Osteocyte (in vitro differentiated cells): ENCODE data around the gene GRK6. TPM values are rescaled to one million over a fixed set of nuclear protein-coding genes. Genes with fewer than 3 reads are reported as not detected.

Source experiments
- DNase-seq: peaks from one replicate; pipeline ENCODE4 v3.0.0; 2021; ENCODE audit warnings: mixed read lengths; ENCODE audit not compliant: unreplicated experiment; ENCODE audit errors: extremely low spot score
- H3K27ac Mint-ChIP-seq: one replicate; pipeline ENCODE4 v1.8.0; 2021; ENCODE audit warnings: mild to moderate bottlenecking, mixed read lengths; ENCODE audit not compliant: unreplicated experiment
- H3K27me3 Mint-ChIP-seq: one replicate; pipeline ENCODE4 v1.8.0; 2021; ENCODE audit warnings: mixed read lengths; ENCODE audit not compliant: unreplicated experiment
- H3K36me3 Mint-ChIP-seq: one replicate; pipeline ENCODE4 v1.8.0; 2021; ENCODE audit warnings: mixed read lengths; ENCODE audit not compliant: unreplicated experiment
- H3K4me1 Mint-ChIP-seq: one replicate; pipeline ENCODE4 v1.8.0; 2021; ENCODE audit warnings: mixed read lengths; ENCODE audit not compliant: unreplicated experiment
- H3K4me3 Mint-ChIP-seq: one replicate; pipeline ENCODE4 v1.8.0; 2021; ENCODE audit warnings: mild to moderate bottlenecking, moderate library complexity, mixed read lengths; ENCODE audit not compliant: unreplicated experiment
- H3K9me3 Mint-ChIP-seq: one replicate; pipeline ENCODE4 v1.8.0; 2021; ENCODE audit warnings: mixed read lengths; ENCODE audit not compliant: unreplicated experiment
- CTCF ChIP-seq: fragments of 200-600 bp; sonication (generic); IDR thresholded peaks from 2 replicates; pipeline ENCODE4 v1.5.0; 2021; ENCODE audit warnings: antibody characterized with exemption, mild to moderate bottlenecking, moderate library complexity
- total RNA-seq: library from RNA; stranded (reverse); gene quantifications from 2 replicates; pipeline ENCODE4 v1.2.1, GENCODE V29; 2021

GRK6 gene
- total RNA-seq, 1 donor from 2014 or later, result 38.2 TPM

GRCh38 chr5:177452688-177453638 lies 26.5 kb downstream of the GRK6 start:
- no peak for TF ChIP-seq CTCF
- Mint-ChIP-seq H3K9me3 (no peaks in the 10 kb centered on the region), H3K27me3 (no peaks in the 10 kb centered on the region), H3K4me1 (peaks cover 24% of the 10 kb centered on the region), H3K36me3 (peaks cover 4% of the 10 kb centered on the region), H3K4me3 (no peak overlapping the region), H3K27ac (no peak overlapping the region)
- no peak for DNase-seq

GRCh38 chr5:177453852-177454396 lies 27.4 kb downstream of the GRK6 start:
- H3K4me3 Mint-ChIP-seq, result peak overlapping the region; percentile 67
- H3K9me3 Mint-ChIP-seq, result no peaks in the 10 kb centered on the region
- DNase-seq, result no peak
- H3K27me3 Mint-ChIP-seq, result no peaks in the 10 kb centered on the region
- TF ChIP-seq CTCF, result no peak
- peaks cover 17% of the 10 kb centered on the region for H3K4me1 Mint-ChIP-seq
- H3K36me3 Mint-ChIP-seq, result peaks cover 4% of the 10 kb centered on the region
- H3K27ac Mint-ChIP-seq, result peak overlapping the region; percentile 70

- H3K4me1 Mint-ChIP-seq, result peaks cover 17% of the 10 kb centered on the region
- peak overlapping the region; percentile 67 for H3K4me3 Mint-ChIP-seq
- no peaks in the 10 kb centered on the region for H3K9me3 Mint-ChIP-seq
- H3K27ac Mint-ChIP-seq, result no peak overlapping the region
- peaks cover 4% of the 10 kb centered on the region for H3K36me3 Mint-ChIP-seq
- H3K27me3 Mint-ChIP-seq, result no peaks in the 10 kb centered on the region
- DNase-seq, result peak; percentile 98
- peak; percentile 95 for TF ChIP-seq CTCF
These were observed 28.0 kb downstream of the GRK6 start for GRCh38 chr5:177454397-177455035.

- no peak overlapping the region for H3K27ac Mint-ChIP-seq
- no peaks in the 10 kb centered on the region for H3K9me3 Mint-ChIP-seq
- TF ChIP-seq CTCF, result peak; percentile 75
- peak overlapping the region; percentile 64 for H3K4me3 Mint-ChIP-seq
- peaks cover 4% of the 10 kb centered on the region for H3K36me3 Mint-ChIP-seq
- H3K4me1 Mint-ChIP-seq, result peaks cover 17% of the 10 kb centered on the region
- peak; percentile 91 for DNase-seq
- H3K27me3 Mint-ChIP-seq, result no peaks in the 10 kb centered on the region
These were observed 28.7 kb downstream of the GRK6 start for GRCh38 chr5:177455036-177455660.
